Natural killer cell treated with Interleukin-12 subunit alpha and Interleukin-12 subunit beta and Interleukin-15 and Interleukin-18, amount 100 ng/mL, for 72 hours (primary cell): ENCODE results near the gene NUP210L. TPM values are rescaled to one million over a fixed set of nuclear protein-coding genes. Genes with fewer than 3 reads are reported as not detected.
"Not testable (repeated sequence)": the region's sequence is repeated elsewhere in the genome, so short reads cannot be mapped to it uniquely, and the experiment has no call there.

Experiments
- ATAC-seq, 2 donors: fragments of 150-1000 bp; cut with Tn5 transposase in 1 of 2; sonication (Bioruptor Pico), chemical (Tn5 transposase) in 1 of 2; 2 replicates each; pipeline ENCODE4 v1.10.0; 2021
- DNase-seq: peaks from one replicate; pipeline ENCODE4 v3.0.0; 2022; ENCODE audit warnings: low spot score
- H3K27ac Mint-ChIP-seq, 2 donors: 1 replicate in 1 of 2; 2 replicates in 1 of 2; pipeline ENCODE4 v1.8.0; 2022; ENCODE audit warnings: mixed read lengths in 2 of 2, mild to moderate bottlenecking in 1 of 2, moderate library complexity in 1 of 2
- H3K27me3 Mint-ChIP-seq, 2 donors: 1 replicate in 1 of 2; 2 replicates in 1 of 2; pipeline ENCODE4 v1.8.0; 2022; ENCODE audit warnings: mixed read lengths in 2 of 2
- H3K36me3 Mint-ChIP-seq: one replicate; pipeline ENCODE4 v1.8.0; 2022; ENCODE audit warnings: mixed read lengths
- H3K4me1 Mint-ChIP-seq, 2 donors: 1 replicate in 1 of 2; 2 replicates in 1 of 2; pipeline ENCODE4 v1.8.0; 2022; ENCODE audit warnings: low read depth in 2 of 2, mixed read lengths in 2 of 2, mild to moderate bottlenecking in 1 of 2
- H3K4me3 Mint-ChIP-seq: one replicate; pipeline ENCODE4 v1.8.0; 2022; ENCODE audit warnings: mixed read lengths
- H3K9me3 Mint-ChIP-seq: 2 replicates; pipeline ENCODE4 v1.8.0; 2022; ENCODE audit warnings: mixed read lengths
- total RNA-seq, 2 donors: library from RNA; stranded (reverse); gene quantifications; one replicate each; pipeline ENCODE4 v1.2.3, GENCODE V29; 2022

The NUP210L gene
- total RNA-seq, 2 donors from 2014 or later = 0.24 TPM; not detected in 1

- Mint-ChIP-seq H3K36me3 (no peaks in the 10 kb centered on the region), H3K27me3 (no peaks in the 10 kb centered on the region), H3K4me1 (peaks cover 8 to 13% of the 10 kb centered on the region in 2 donors), H3K9me3 (no peaks in the 10 kb centered on the region), H3K4me3 (no peak overlapping the region), H3K27ac (peak overlapping the region in 1 of 2 donors; percentile 18)
- ATAC-seq (no peak), DNase-seq (no peak)
Measured at GRCh38 chr1:154115180-154115579, 39.7 kb downstream of the NUP210L start.

GRCh38 chr1:154104433-154105082, 50.3 kb downstream of the NUP210L start:
- no peak overlapping the region for H3K27ac Mint-ChIP-seq
- no peak overlapping the region for H3K4me3 Mint-ChIP-seq
- H3K36me3 Mint-ChIP-seq = no peaks in the 10 kb centered on the region
- no peaks in the 10 kb centered on the region for H3K4me1 Mint-ChIP-seq
- DNase-seq = no peak
- no peak for ATAC-seq
- no peaks in the 10 kb centered on the region for H3K27me3 Mint-ChIP-seq
- no peaks in the 10 kb centered on the region for H3K9me3 Mint-ChIP-seq

- H3K9me3 Mint-ChIP-seq, H3K4me1 Mint-ChIP-seq, H3K36me3 Mint-ChIP-seq, H3K27me3 Mint-ChIP-seq, DNase-seq, ATAC-seq, H3K4me3 Mint-ChIP-seq, H3K27ac Mint-ChIP-seq: not testable (repeated sequence)
Measured at GRCh38 chr1:154100141-154100540, 54.7 kb downstream of the NUP210L start.

- Mint-ChIP-seq H3K9me3 (no peaks in the 10 kb centered on the region), H3K4me3 (no peak overlapping the region), H3K27ac (no peak overlapping the region), H3K36me3 (no peaks in the 10 kb centered on the region), H3K27me3 (peaks cover 0 to 2% of the 10 kb centered on the region in 2 donors), H3K4me1 (no peaks in the 10 kb centered on the region)
- DNase-seq (no peak), ATAC-seq (no peak)
Measured at GRCh38 chr1:154097873-154098272, 57.0 kb downstream of the NUP210L start.

GRCh38 chr1:154095456-154096060, 59.3 kb downstream of the NUP210L start:
- no peaks in the 10 kb centered on the region for H3K9me3 Mint-ChIP-seq
- H3K4me1 Mint-ChIP-seq = no peaks in the 10 kb centered on the region
- no peaks in the 10 kb centered on the region for H3K36me3 Mint-ChIP-seq

GRCh38 chr1:154094411-154094810, 60.5 kb downstream of the NUP210L start:
- Mint-ChIP-seq H3K27me3 (peaks cover 0 to 2% of the 10 kb centered on the region in 2 donors), H3K36me3 (no peaks in the 10 kb centered on the region), H3K4me3 (no peak overlapping the region), H3K9me3 (no peaks in the 10 kb centered on the region), H3K27ac (no peak overlapping the region), H3K4me1 (no peaks in the 10 kb centered on the region)
- DNase-seq = no peak
- no peak for ATAC-seq

More at GRCh38 chr1:154095456-154096060, 59.3 kb downstream of the NUP210L start:
- Mint-ChIP-seq H3K27ac (no peak overlapping the region), H3K27me3 (peaks cover 0 to 2% of the 10 kb centered on the region in 2 donors), H3K4me3 (no peak overlapping the region)
- no peak for ATAC-seq
- no peak for DNase-seq

GRCh38 chr1:154093699-154094098, 61.2 kb downstream of the NUP210L start:
- Mint-ChIP-seq H3K27ac (no peak overlapping the region), H3K27me3 (peaks cover 0 to 2% of the 10 kb centered on the region in 2 donors), H3K4me1 (no peaks in the 10 kb centered on the region), H3K36me3 (no peaks in the 10 kb centered on the region), H3K9me3 (no peaks in the 10 kb centered on the region), H3K4me3 (no peak overlapping the region)
- no peak for DNase-seq
- ATAC-seq = no peak

GRCh38 chr1:154091706-154092105, 63.2 kb downstream of the NUP210L start:
- H3K27ac Mint-ChIP-seq = no peak overlapping the region
- H3K4me1 Mint-ChIP-seq = no peaks in the 10 kb centered on the region
- DNase-seq (no peak), ATAC-seq (no peak)
- peaks cover 0 to 2% of the 10 kb centered on the region in 2 donors for H3K27me3 Mint-ChIP-seq
- no peaks in the 10 kb centered on the region for H3K9me3 Mint-ChIP-seq
- no peak overlapping the region for H3K4me3 Mint-ChIP-seq
- H3K36me3 Mint-ChIP-seq = no peaks in the 10 kb centered on the region

GRCh38 chr1:154087574-154087973, 67.3 kb downstream of the NUP210L start:
- no peaks in the 10 kb centered on the region for H3K27me3 Mint-ChIP-seq
- ATAC-seq (no peak), DNase-seq (no peak)
- no peaks in the 10 kb centered on the region for H3K9me3 Mint-ChIP-seq
- no peak overlapping the region for H3K27ac Mint-ChIP-seq
- no peak overlapping the region for H3K4me3 Mint-ChIP-seq
- no peaks in the 10 kb centered on the region for H3K4me1 Mint-ChIP-seq
- H3K36me3 Mint-ChIP-seq = no peaks in the 10 kb centered on the region

GRCh38 chr1:154083057-154083456, 71.8 kb downstream of the NUP210L start:
- H3K9me3 Mint-ChIP-seq, H3K4me3 Mint-ChIP-seq, H3K4me1 Mint-ChIP-seq, ATAC-seq, H3K27me3 Mint-ChIP-seq, DNase-seq, H3K36me3 Mint-ChIP-seq, H3K27ac Mint-ChIP-seq: not testable (repeated sequence)

- Mint-ChIP-seq H3K9me3 (peaks cover 3% of the 10 kb centered on the region), H3K4me1 (no peaks in the 10 kb centered on the region), H3K4me3 (no peak overlapping the region), H3K27me3 (peaks cover 3 to 4% of the 10 kb centered on the region in 2 donors), H3K27ac (no peak overlapping the region), H3K36me3 (peaks cover 3% of the 10 kb centered on the region)
- ATAC-seq (no peak), DNase-seq (no peak)
Measured at GRCh38 chr1:154081386-154082126, 73.3 kb downstream of the NUP210L start.

- peaks cover 5% of the 10 kb centered on the region for H3K9me3 Mint-ChIP-seq
- no peaks in the 10 kb centered on the region for H3K4me1 Mint-ChIP-seq
- H3K4me3 Mint-ChIP-seq = no peak overlapping the region
- ATAC-seq = no peak
- H3K36me3 Mint-ChIP-seq = peaks cover 6% of the 10 kb centered on the region
- peaks cover 8 to 15% of the 10 kb centered on the region in 2 donors for H3K27me3 Mint-ChIP-seq
- no peak for DNase-seq
- H3K27ac Mint-ChIP-seq = no peak overlapping the region
Measured at GRCh38 chr1:154076413-154076812, 78.5 kb downstream of the NUP210L start.

- Mint-ChIP-seq H3K4me1 (no peaks in the 10 kb centered on the region), H3K27me3 (peaks cover 8 to 15% of the 10 kb centered on the region in 2 donors), H3K4me3 (no peak overlapping the region), H3K27ac (no peak overlapping the region), H3K36me3 (peaks cover 6% of the 10 kb centered on the region), H3K9me3 (peaks cover 5% of the 10 kb centered on the region)
- ATAC-seq (no peak), DNase-seq (no peak)
Measured at GRCh38 chr1:154075746-154076145, 79.1 kb downstream of the NUP210L start.

- H3K9me3 Mint-ChIP-seq = no peaks in the 10 kb centered on the region
- H3K4me1 Mint-ChIP-seq = no peaks in the 10 kb centered on the region
- H3K36me3 Mint-ChIP-seq = no peaks in the 10 kb centered on the region
- H3K4me3 Mint-ChIP-seq = no peak overlapping the region
- ATAC-seq (no peak), DNase-seq (no peak)
- no peak overlapping the region for H3K27ac Mint-ChIP-seq
- peaks cover 10 to 19% of the 10 kb centered on the region in 2 donors for H3K27me3 Mint-ChIP-seq
Measured at GRCh38 chr1:154062309-154062708, 92.6 kb downstream of the NUP210L start.
